Ureter (tissue), 1 donor: Measurements from ENCODE around the gene MEA1. TPM values are rescaled to one million over a fixed set of nuclear protein-coding genes. Genes with fewer than 3 reads are reported as not detected.

Source experiments
- DNase-seq: peaks from one replicate; pipeline ENCODE4 v3.0.0-alpha.2; 2020; ENCODE audit warnings: low spot score
- total RNA-seq: library from RNA; stranded (reverse); gene quantifications from one replicate; pipeline ENCODE4 v1.2.4, GENCODE V29; 2023
- donor health status: DM: yes; HTN: yes; CAD: no.

Gene MEA1
- total RNA-seq, 1 donor from 2014 or later = 71.2 TPM

DNA sequence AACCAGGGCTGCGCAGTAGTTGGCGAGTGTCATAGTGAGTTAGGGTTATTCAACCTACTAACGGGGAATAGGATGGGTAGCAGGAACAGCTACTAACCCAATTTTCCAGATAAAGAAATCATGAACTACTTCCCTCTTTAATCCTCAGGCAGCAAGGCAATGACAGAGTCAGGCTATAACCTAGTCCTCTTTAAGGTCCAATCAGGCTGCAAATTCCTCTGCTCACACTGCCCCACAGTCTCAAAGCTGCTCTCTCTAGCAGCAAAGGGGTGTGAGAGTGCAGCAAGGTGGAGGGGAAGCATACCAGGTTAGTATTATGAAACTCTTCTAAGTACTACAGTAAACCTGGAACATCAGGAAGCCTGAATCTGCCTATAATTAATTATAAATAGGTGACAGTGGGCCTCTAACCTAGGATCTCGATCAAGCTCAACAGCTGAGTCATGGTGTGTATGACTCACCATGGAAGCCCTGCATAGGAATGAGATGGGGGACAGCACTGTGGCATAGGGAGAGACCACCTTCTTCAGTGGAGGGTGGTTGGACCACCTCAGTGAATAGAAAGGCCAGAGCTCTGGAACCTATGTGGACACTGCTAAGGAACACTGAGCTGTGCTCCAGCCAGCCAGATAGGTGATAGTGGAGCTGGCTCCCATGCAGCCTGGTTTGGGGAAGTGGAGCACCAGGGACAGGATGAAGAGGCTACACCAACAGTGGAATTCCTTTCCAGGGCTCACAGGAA is 42.7 kb downstream of the MEA1 start:
- DNase-seq = no peak

DNA sequence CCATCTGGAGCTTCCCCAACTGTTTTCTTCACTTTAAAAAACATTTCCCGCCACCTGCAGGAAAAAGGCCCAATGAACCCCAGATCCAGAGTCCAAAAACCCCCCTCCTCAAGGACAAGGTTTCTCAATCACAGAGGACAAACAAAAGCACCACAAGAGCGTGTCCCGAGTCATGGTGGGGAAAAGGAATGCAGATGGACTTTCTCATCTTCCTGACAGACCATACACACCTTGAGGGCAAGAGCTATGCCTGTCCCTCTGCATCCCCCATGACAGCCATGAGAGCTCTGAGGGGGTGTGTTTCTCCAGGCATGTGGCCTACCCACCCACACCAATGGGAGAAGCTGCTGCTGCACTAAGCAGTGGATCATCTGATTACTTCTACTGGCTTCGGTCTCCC is 43.8 kb downstream of the MEA1 start:
- DNase-seq = no peak

DNA sequence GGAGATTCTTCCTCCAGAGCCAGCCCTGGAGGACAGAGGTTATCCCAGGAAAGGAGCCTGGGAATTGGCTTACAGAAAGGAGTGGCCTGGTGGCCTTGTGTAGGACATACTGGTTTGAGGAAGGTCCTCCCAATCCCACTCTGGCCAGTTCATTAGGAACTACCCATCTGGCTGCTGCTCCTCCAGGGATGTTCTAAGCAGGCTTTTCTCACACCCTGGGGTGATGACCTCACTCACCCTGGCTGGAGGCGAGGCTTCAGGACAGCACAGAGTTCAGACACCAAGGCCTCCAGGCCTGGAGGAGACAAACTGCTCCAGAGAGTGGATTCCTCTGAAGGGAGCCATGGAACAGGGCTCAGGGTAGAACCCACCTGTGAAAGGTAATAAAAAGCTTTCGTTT is 44.3 kb downstream of the MEA1 start:
- no peak for DNase-seq

DNA sequence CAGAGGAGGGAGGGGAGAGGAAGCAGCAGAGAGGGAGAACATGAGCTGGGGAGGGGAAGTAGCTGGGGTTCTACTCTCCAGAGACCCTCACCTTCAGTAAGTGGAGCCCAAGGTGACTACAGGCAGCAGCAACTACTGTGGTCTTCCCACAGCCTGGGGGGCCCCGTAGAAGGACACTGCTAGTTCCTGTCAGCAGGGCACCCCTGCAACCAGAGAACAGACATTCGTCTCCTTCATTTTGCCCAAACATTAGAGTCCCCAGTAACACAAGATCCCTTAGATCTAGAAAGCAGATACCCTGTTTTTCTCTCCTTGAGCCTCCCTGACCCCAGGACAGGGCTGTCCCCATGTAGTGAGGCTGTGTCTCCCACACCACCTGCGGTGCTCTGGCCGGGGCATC is 45.0 kb downstream of the MEA1 start:
- DNase-seq = no peak

DNA sequence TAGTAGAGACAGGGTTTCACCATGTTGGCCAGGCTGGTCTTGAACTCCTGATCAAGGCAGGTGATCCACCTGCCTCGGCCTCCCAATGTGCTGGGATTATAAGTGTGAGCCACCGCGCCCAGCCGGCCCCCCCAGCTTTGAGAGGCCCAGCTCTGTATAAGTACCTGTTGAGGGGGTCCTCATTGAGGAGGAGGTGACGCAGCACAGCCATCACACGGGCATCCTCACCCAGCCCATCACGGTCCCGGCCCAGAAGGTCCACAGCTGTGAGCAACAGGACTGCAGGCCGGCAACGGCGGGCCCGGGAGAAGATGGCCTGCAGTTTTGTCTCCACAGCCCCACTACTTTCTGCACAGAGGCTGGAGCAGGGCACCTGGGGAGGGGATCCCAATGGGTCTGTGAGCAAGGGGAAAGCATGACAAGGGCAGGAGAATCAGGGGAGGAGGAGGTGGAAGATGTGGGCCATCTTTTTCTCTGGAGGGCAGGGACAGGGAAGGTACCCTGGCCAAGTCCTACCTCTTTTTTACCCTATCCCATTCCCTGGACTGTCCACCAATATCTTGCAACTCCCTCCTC is 45.5 kb downstream of the MEA1 start:
- no peak for DNase-seq

DNA sequence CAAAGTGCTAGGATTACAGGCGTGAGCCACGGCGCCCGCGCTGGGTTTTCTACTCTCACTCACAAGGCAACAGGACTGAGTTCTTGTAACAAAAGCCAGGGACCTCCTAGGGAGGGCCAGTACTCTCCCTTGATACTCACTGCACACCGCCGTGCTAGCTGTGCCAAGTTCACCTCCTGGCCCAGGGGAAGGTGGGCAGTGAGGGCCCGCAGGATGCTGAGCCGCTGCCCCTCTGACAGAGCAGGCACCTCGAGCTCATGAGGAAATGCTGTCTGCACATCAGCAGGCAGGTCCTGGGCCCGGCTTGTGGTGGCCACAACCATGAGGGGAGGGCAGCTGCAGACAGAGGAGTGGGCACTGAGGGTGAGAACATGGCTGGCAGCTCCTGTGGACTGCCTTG is 46.5 kb downstream of the MEA1 start:
- DNase-seq = no peak

DNA sequence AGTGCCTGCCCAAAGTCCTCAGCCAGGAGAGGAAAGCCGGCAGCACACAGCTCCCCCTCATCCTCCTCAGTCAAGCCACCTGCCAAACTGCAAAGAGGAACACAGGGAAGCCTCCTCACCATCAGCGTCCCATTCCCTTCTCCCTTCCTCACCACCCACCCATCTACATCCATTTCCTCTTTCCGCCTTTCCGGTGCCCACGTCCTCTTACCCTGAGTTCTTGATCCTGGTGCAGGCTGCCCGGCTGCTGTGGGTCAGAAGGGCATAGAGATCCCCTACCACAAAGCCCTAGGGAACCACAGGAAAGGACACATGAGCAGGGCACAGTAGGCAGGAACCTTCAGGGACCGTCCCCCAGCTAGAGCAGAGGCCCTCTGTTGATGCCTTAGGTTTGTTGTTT is 47.2 kb downstream of the MEA1 start:
- no peak for DNase-seq

DNA sequence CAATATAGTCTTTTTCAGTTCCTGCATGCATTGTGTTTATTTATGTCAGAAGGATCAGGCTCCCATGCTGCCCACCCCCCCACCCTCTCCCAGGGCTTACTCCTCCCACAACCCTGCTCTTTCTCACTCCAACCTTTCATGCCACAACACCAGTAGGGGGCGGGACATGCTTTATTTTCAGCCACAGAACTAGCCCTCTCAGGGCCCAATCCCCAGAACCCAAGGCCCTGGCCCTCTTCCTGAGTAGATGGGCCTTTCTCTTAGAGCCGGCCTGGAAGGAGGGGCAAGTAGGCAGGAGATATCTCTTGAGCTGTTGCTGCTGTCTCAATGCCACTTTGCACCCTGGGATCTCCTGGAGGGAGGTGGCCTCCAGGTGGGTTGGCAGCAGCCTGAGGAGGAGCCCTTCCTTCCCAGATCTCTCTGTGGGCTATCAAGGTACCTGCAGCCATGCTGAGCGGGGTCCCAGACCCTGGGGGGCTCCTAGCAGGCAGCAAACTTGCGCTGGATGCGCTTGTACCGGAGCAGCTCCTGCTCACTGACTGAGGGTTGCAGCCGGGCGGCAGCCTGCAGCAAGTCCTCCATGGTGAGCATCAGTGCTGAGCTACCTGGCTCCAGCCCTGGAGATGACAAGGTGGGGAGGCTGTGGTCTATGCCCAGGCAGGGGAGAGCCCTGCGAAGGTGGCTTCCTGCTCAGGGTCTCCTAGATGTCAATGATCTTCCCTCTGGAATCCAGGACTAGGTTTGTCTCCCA is 49.7 kb downstream of the MEA1 start:
- DNase-seq = no peak

DNA sequence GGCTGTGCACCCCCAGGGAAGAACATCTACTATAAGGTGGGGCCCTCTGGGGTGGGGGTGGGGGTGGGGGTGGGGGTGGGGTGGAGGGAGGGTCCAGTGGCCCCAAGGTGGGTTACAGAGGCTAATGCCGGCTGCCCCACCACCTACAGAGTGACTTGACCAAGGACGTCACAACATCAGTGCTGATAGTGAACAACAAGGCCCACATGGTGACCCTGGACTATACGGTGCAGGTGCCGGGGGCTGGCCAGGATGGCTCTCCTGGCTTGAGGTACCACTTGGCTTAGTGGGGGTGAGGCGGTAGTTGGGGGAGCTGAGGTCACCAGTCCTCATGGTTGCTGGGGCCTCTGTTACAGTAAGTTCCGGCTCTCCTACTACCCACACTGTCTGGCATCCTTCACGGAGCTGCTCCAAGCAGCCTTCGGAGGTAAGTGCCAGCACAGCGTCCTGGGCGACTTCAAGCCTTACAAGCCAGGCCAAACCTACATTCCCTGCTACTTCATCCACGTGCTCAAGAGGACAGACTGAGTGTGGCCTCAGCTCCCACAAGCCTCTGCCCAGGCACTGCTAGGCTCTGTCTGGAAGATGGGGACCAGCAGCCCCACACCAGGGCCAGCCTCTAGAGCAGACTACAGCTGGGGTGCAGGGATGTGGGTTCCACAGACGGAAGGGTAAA is 50.4 kb downstream of the MEA1 start:
- DNase-seq = no peak

DNA sequence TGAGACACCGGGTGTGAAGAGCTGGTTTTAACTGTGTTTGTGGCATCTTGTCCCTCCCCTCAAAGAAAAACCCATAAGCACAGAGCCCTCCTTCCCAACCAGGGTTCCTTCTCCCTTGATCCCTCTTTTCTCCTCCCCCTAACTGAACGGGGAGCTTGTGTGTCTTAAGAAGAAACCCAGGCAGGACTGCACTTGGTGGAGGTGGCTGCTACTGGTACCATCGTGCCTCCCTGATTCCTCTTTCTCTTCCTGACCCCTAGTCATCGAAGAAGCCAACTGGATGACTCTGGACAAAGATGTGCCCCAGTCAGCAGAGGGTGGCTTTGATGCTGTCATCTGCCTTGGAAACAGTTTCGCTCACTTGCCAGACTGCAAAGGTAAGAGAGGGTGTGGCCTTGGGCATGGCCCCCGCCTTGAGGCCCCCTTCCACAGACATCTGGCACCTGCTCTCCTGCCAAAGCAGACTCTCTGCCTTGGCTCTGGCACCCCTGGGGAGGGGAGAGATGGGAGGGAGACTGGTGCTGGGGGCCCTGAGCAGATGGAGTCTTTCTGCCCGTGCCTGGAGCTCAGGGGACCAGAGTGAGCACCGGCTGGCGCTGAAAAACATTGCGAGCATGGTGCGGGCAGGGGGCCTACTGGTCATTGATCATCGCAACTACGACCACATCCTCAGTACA is 51.1 kb downstream of the MEA1 start:
- no peak for DNase-seq

DNA sequence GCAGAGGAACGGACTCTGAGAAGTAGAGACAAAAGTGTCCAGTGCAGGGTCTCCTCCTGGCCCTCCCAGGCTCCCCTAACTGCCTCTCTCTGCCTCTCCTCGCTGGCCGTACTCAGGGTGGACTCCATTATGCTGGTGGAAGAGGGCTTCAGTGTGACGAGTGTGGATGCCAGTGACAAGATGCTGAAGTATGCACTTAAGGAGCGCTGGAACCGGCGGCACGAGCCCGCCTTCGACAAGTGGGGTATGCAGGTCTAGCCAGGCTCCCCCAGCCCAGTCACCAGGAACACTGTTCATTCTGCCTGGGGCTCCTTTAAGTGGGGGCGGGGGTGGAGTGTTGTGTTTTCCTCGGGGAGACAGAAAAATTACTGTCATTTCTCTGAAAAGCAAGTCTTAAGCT is 51.6 kb downstream of the MEA1 start:
- DNase-seq = no peak

Other genes starting within 250 kb of the MEA1 start
- gene BICRAL, start 231.9 kb downstream of the MEA1 start, total RNA-seq = 25.1 TPM
- gene RPL7L1, start 134.3 kb downstream of the MEA1 start, total RNA-seq = 73.4 TPM
- 0.55 TPM for gene PTCRA, start 97.9 kb downstream of the MEA1 start, total RNA-seq
- 45.6 TPM for gene CNPY3, start 84.5 kb downstream of the MEA1 start, total RNA-seq
- 0.73 TPM for gene GNMT, start 53.2 kb downstream of the MEA1 start, total RNA-seq
- gene PEX6, start 34.8 kb downstream of the MEA1 start, total RNA-seq = 23.0 TPM
- 24.7 TPM for gene PPP2R5D, start 29.4 kb downstream of the MEA1 start, total RNA-seq
- gene KLHDC3, start 303 bp upstream of the MEA1 start, total RNA-seq = 40.3 TPM
- gene RRP36, start 7.7 kb upstream of the MEA1 start, total RNA-seq = 58.9 TPM
- 28.8 TPM for gene CUL7, start 39.9 kb upstream of the MEA1 start, total RNA-seq
- 33.0 TPM for gene MRPL2, start 45.5 kb upstream of the MEA1 start, total RNA-seq
- gene KLC4, start 45.7 kb upstream of the MEA1 start, total RNA-seq = 23.8 TPM
- gene PTK7, start 62.4 kb upstream of the MEA1 start, total RNA-seq = 52.0 TPM
- gene SRF, start 157.3 kb upstream of the MEA1 start, total RNA-seq = 55.7 TPM
- gene CUL9, start 168.2 kb upstream of the MEA1 start, total RNA-seq = 71.7 TPM
- 42.8 TPM for gene DNPH1, start 215.5 kb upstream of the MEA1 start, total RNA-seq
- gene TTBK1, start 229.5 kb upstream of the MEA1 start, total RNA-seq = not detected